SK-N-MC (cell line): Measurements from ENCODE around the gene WDR83.
"Not testable (repeated sequence)": the region's sequence is repeated elsewhere in the genome, so short reads cannot be mapped to it uniquely, and the experiment has no call there.

Experiments
- DNase-seq: peaks from one replicate; pipeline ENCODE4 v3.0.0-alpha.2; 2011; ENCODE audit warnings: low read depth, low spot score
- H3K27ac ChIP-seq: fragments of 200-600 bp; sonication (generic); 2 replicates; pipeline ENCODE4 v1.5.1; 2016; ENCODE audit warnings: mixed run types
- H3K36me3 ChIP-seq: fragments of 200-600 bp; sonication (generic); 2 replicates; pipeline ENCODE4 v1.6.1; 2017; ENCODE audit warnings: antibody characterized with exemption, low read length, mixed read lengths; ENCODE audit not compliant: insufficient read depth
- H3K4me3 ChIP-seq: fragments of 200-600 bp; sonication (generic); 2 replicates; pipeline ENCODE4 v1.5.1; 2016
- H3K9ac ChIP-seq: fragments of 200-600 bp; sonication (generic); 2 replicates; pipeline ENCODE4 v1.8.0; 2017; ENCODE audit warnings: mixed run types, mixed read lengths; ENCODE audit not compliant: insufficient read length
- H3K9me3 ChIP-seq: fragments of 200-600 bp; sonication (generic); 2 replicates; pipeline ENCODE4 v1.6.1; 2017; ENCODE audit warnings: low read depth, mild to moderate bottlenecking, antibody characterized with exemption, low read length, moderate library complexity, mixed read lengths
- EZH2 ChIP-seq: fragments of 200-600 bp; sonication (generic); IDR thresholded peaks from one replicate; pipeline ENCODE4 v1.6.1; 2017; ENCODE audit warnings: antibody characterized with exemption
- FOXP2 ChIP-seq: optimal IDR thresholded peaks from 2 replicates; pipeline ENCODE3; 2011; ENCODE audit warnings: mild to moderate bottlenecking, moderate library complexity; ENCODE audit not compliant: insufficient read depth; ENCODE audit errors: extremely low read length, control extremely low read depth
- POLR2AphosphoS5 ChIP-seq: IDR thresholded peaks from 2 replicates; pipeline ENCODE4 v1.6.1; 2012; ENCODE audit warnings: mild to moderate bottlenecking, low read depth, low read length, borderline replicate concordance

The WDR83 gene

GRCh38 chr19:12689581-12690216, 23.1 kb downstream of the WDR83 start:
- Histone ChIP-seq H3K36me3 (no peaks in the 10 kb centered on the region), H3K9me3 (no peaks in the 10 kb centered on the region), H3K4me3 (no peak overlapping the region), H3K27ac (no peak overlapping the region), H3K9ac (no peak overlapping the region)
- DNase-seq: no peak
- TF ChIP-seq POLR2AphosphoS5: no peak; the same call in 1 of the 2 replicates
- TF ChIP-seq EZH2: no peak
- TF ChIP-seq FOXP2: no peak

DNA sequence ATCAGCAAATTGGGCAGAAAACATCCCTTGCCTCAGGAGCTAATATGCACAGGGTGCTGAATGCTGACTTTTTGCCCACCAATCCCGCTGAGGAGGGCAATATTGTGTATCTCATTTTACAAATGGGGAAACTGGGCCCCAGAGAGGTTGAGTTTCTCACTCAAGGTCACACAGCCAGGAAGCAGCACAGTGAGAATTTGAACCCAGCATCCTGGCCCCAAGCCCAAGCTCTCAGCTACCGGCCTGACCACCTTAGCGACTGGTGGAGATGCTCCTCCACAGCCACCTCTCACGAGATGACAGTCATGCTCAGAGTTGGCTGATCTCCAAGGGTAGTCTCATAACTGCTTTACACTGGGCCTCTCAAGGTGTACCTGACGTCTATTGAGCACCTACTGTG, 26.4 kb downstream of the WDR83 start:
- Histone ChIP-seq H3K27ac (no peak overlapping the region), H3K9me3 (no peaks in the 10 kb centered on the region), H3K9ac (no peak overlapping the region), H3K4me3 (no peak overlapping the region), H3K36me3 (no peaks in the 10 kb centered on the region)
- TF ChIP-seq POLR2AphosphoS5 (no peak), FOXP2 (no peak), EZH2 (no peak)
- no peak for DNase-seq

GRCh38 chr19:12694641-12695040, 28.0 kb downstream of the WDR83 start:
- Histone ChIP-seq H3K4me3 (no peak overlapping the region), H3K36me3 (peaks cover 1% of the 10 kb centered on the region; the same call in 1 of the 2 replicates), H3K9me3 (no peaks in the 10 kb centered on the region), H3K9ac (no peak overlapping the region), H3K27ac (no peak overlapping the region)
- TF ChIP-seq POLR2AphosphoS5: no peak
- TF ChIP-seq FOXP2: no peak
- no peak for DNase-seq

DNA sequence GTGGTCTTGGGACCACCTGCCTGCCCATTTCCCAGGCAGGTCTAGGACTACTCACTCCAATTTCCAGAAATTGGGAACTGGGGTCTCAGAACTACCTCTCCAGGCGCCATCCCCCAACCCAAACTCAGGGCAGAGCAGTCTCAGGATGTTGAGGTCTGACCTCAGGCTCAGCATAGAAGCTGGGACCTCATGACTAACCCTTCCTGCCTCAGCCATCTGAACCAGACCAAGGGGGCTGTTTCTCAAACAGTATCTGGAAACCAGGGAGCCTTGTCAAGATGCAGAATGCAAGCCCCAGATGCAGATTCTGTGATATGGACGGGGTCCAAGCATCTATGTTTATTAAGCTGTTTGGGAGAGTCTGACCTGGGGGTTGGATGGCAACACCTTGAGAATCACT, 28.5 kb downstream of the WDR83 start:
- peak overlapping the region; percentile 88; the same call in 1 of the 2 replicates for H3K4me3 ChIP-seq
- H3K27ac ChIP-seq: no peak overlapping the region
- no peak for TF ChIP-seq POLR2AphosphoS5
- no peak for TF ChIP-seq FOXP2
- TF ChIP-seq EZH2: no peak
- H3K36me3 ChIP-seq: peaks cover 5% of the 10 kb centered on the region; the same call in 1 of the 2 replicates
- H3K9me3 ChIP-seq: no peaks in the 10 kb centered on the region
- DNase-seq: no peak
- peak overlapping the region; percentile 85 for H3K9ac ChIP-seq

DNA sequence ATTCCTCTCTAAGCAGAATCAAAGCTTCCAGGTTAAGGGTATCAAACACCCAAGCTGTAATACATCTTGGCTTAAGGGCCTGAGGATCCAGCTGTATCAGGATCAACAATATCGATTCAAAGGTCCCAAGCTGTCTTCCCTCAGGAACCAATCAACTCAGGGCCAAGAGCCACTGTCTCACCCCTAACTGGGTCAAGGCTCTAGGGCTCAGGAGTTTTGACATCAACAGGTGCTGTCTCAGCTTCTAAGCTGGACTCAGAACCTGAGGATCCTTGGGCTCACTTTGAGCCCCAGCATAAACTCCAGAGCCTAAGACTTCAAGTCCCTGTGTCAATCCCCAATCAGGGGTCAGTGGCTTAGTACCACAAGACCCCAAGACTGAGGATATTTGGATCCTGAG, 28.9 kb downstream of the WDR83 start:
- no peak overlapping the region for H3K27ac ChIP-seq
- H3K9ac ChIP-seq: peak overlapping the region; percentile 85
- DNase-seq: no peak
- TF ChIP-seq EZH2: no peak
- TF ChIP-seq POLR2AphosphoS5: no peak
- no peak for TF ChIP-seq FOXP2
- H3K9me3 ChIP-seq: no peaks in the 10 kb centered on the region
- peak overlapping the region; percentile 88 for H3K4me3 ChIP-seq
- peaks cover 5% of the 10 kb centered on the region; the same call in 1 of the 2 replicates for H3K36me3 ChIP-seq

- DNase-seq: no peak
- H3K36me3 ChIP-seq: peaks cover 9% of the 10 kb centered on the region
- TF ChIP-seq FOXP2 (no peak), EZH2 (no peak), POLR2AphosphoS5 (no peak)
- H3K9me3 ChIP-seq: no peaks in the 10 kb centered on the region
- peak overlapping the region; percentile 85 for H3K9ac ChIP-seq
- peak overlapping the region; percentile 88 for H3K4me3 ChIP-seq
- H3K27ac ChIP-seq: no peak overlapping the region
These were observed 29.4 kb downstream of the WDR83 start for GRCh38 chr19:12695997-12696365.

DNA sequence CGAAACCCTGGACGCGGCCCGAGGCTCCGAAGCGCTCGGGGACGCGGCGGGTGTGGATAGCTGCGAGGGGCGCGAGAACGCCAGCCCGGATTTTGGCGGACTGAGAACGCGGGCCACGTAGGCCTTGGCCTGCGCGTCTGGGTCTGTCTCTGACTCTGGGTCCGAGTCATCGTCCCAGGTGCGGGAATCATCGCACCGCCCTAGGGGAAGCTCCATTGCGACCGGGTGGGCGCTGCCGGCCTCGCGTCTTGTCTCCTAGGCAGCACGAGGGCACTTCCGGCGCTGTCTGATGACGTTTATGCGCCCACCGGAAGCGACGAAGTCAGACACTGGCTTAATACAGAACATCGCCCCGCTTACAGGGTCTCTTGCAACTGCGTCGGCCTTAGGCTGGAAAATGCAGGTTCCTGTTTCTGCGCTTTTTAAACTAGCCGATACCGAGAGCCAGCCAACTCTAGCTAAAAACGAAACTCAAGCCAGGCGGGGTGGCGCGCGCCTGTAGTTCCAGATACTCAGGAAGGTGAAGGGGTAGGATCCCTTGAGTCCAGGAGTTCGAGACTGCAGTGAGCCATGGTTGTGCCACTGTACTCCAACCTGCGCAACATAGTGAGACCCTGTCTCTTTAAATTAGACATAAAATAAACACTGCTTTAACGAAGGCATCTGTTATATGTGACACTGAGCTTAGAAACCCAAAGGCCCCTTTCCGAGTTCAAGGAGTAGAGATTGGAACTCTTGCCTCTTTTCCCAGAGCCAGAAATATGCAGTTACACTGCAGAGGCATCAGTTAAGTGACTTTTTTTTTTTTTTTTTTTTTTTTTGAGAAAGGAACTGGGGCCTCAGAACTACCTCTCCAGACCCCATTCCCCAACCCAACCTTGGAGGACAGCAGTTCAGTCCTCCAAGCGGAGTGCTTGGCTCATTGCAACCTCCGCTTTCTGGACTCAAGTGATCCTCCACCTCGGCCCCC, 30.0 kb downstream of the WDR83 start, which contains the start of gene FBXW9:
Gene FBXW9 (minus strand): TSS at position 266 of the 970 bp plus-strand sequence. CDS start 50 bp downstream, at position 216.
- H3K4me3 ChIP-seq: peak within 1 kb of the TSS; percentile 88
- peak within 1 kb of the TSS; percentile 85 for H3K9ac ChIP-seq
- DNase-seq: peak; percentile 91
- peak within 1 kb of the TSS; percentile 95 for H3K27ac ChIP-seq
- no peaks in the 10 kb centered on the region for H3K9me3 ChIP-seq
- peaks cover 16% of the 10 kb centered on the region for H3K36me3 ChIP-seq
- TF ChIP-seq EZH2 (no peak), FOXP2 (peak; percentile 43), POLR2AphosphoS5 (peak; percentile 92)

- Histone ChIP-seq H3K36me3 (peaks cover 23% of the 10 kb centered on the region), H3K4me3 (peak overlapping the region; percentile 88), H3K9ac (peak overlapping the region; percentile 85)
- H3K27ac ChIP-seq, DNase-seq, H3K9me3 ChIP-seq: not testable (repeated sequence)
- TF ChIP-seq POLR2AphosphoS5: 0 out of 2 replicates have a peak, but pooled peaks have one; percentile 24
These were observed 30.8 kb downstream of the WDR83 start for GRCh38 chr19:12697425-12697824.
